H1 (cell line): ENCODE results near the gene AMBP. TPM values are rescaled to one million over a fixed set of nuclear protein-coding genes. Genes with fewer than 3 reads are reported as not detected.

Experiments
- ASH2L ChIP-seq: fragments of 200-600, 300-600 bp; sonication (generic); IDR thresholded peaks from one replicate; pipeline ENCODE4 v1.7.1; 2017; ENCODE audit warnings: low read length
- BCL11A ChIP-seq, 2 experiments: IDR thresholded peaks; one replicate each; pipeline ENCODE4 v1.6.1; 2011; ENCODE audit warnings: low read depth in 2 of 2, low read length in 2 of 2, mild to moderate bottlenecking in 2 of 2
- BRCA1 ChIP-seq: IDR thresholded peaks from 2 replicates; pipeline ENCODE4 v1.6.1; 2012; ENCODE audit warnings: low read depth, low read length, improper control_type of control experiment
- CBX8 ChIP-seq: fragments of 300-800, 300-1000 bp; sonication (generic); IDR thresholded peaks from 2 replicates; pipeline ENCODE4 v1.7.1; 2016; ENCODE audit warnings: low read depth, low read length, borderline replicate concordance
- CHD1 ChIP-seq: IDR thresholded peaks from 2 replicates; pipeline ENCODE4 v1.6.1; 2012; ENCODE audit warnings: low read depth, low read length, improper control_type of control experiment
- CTCF ChIP-seq, 3 experiments: IDR thresholded peaks; 1 replicate in 2 of 3; 2 replicates in 1 of 3; pipeline versions ENCODE4 v1.5.1 to v1.6.1; 2011; ENCODE audit warnings: low read length in 3 of 3, mild to moderate bottlenecking in 3 of 3, inconsistent platforms in 2 of 3, low read depth in 1 of 3, moderate library complexity in 1 of 3; ENCODE audit not compliant: insufficient read depth in 1 of 3; ENCODE audit errors: control extremely low read depth in 1 of 3
- GABPA ChIP-seq: IDR thresholded peaks from 2 replicates; pipeline ENCODE4 v1.6.1; 2011; ENCODE audit warnings: mild to moderate bottlenecking, low read length, moderate library complexity, borderline replicate concordance; ENCODE audit not compliant: insufficient read depth
- GTF2F1 ChIP-seq: IDR thresholded peaks from 2 replicates; pipeline ENCODE4 v1.6.1; 2012; ENCODE audit warnings: low read depth, low read length, improper control_type of control experiment, borderline replicate concordance
- HDAC2 ChIP-seq, 2 experiments: fragments of 300-600 bp in 1 of 2; sonication (generic) in 1 of 2; IDR thresholded peaks; 2 replicates each; pipeline ENCODE4 v1.6.1; 2011 to 2012; ENCODE audit warnings: low read depth in 2 of 2, low read length in 2 of 2, mild to moderate bottlenecking in 2 of 2, moderate library complexity in 2 of 2, borderline replicate concordance in 1 of 2, inconsistent platforms in 1 of 2
- JUND ChIP-seq: IDR thresholded peaks from 2 replicates; pipeline ENCODE4 v1.6.1; 2011; ENCODE audit warnings: mild to moderate bottlenecking, improper control_type of control experiment, low read length
- KDM5A ChIP-seq: fragments of 200-600 bp; IDR thresholded peaks from 2 replicates; pipeline ENCODE4 v1.7.1; 2012; ENCODE audit warnings: mild to moderate bottlenecking, low read length, inconsistent platforms, mixed read lengths
- MAX ChIP-seq: IDR thresholded peaks from 2 replicates; pipeline ENCODE4 v1.6.1; 2012; ENCODE audit warnings: inconsistent platforms
- NRF1 ChIP-seq: IDR thresholded peaks from 2 replicates; pipeline ENCODE4 v1.6.1; 2011; ENCODE audit warnings: mild to moderate bottlenecking, low read depth, low read length, improper control_type of control experiment
- RAD21 ChIP-seq, 2 experiments: IDR thresholded peaks in 1 of 2; conservative IDR thresholded peaks in 1 of 2; 2 replicates each; pipeline ENCODE4 v1.6.1; 2011; ENCODE audit warnings: low read depth in 2 of 2, low read length in 2 of 2, improper control_type of control experiment in 1 of 2, inconsistent platforms in 1 of 2, mild to moderate bottlenecking in 1 of 2, moderate library complexity in 1 of 2
- SAP30 ChIP-seq: fragments of 300-600 bp; sonication (generic); IDR thresholded peaks from 2 replicates; pipeline ENCODE4 v1.7.1; 2012; ENCODE audit warnings: low read length, moderate library complexity, mild to moderate bottlenecking, inconsistent platforms; ENCODE audit not compliant: insufficient read depth, insufficient replicate concordance
- SIRT6 ChIP-seq: IDR thresholded peaks from one replicate; pipeline ENCODE4 v1.7.1; 2012; ENCODE audit warnings: low read length, inconsistent platforms
- SP1 ChIP-seq: IDR thresholded peaks from 2 replicates; pipeline ENCODE4 v1.6.1; 2011; ENCODE audit warnings: low read depth, low read length
- SP2 ChIP-seq: IDR thresholded peaks from 2 replicates; pipeline ENCODE4 v1.6.1; 2012; ENCODE audit warnings: mild to moderate bottlenecking, low read length, inconsistent platforms
- SUZ12 ChIP-seq: fragments of 200-600 bp; sonication (generic); IDR thresholded peaks from 2 replicates; pipeline ENCODE4 v1.6.1; 2012; ENCODE audit warnings: mild to moderate bottlenecking, inconsistent platforms, low read length, moderate library complexity, mixed read lengths
- ZNF274 ChIP-seq: IDR thresholded peaks from 2 replicates; pipeline ENCODE4 v1.7.0; 2012; ENCODE audit warnings: low read length, borderline replicate concordance; ENCODE audit errors: extremely low read depth
- polyA plus RNA-seq, 7 experiments: library from polyadenylated mRNA; depleted of rRNA in 3 of 7; stranded (reverse) in 5 of 7; unstranded in 2 of 7; fragments of >200 nt in 5 of 7; fragments of 200-250 nt in 2 of 7; gene quantifications; 1 replicate in 5 of 7; 2 replicates in 1 of 7; 4 replicates in 1 of 7; pipeline versions ENCODE4 v1.2.1 to v1.2.3, GENCODE V29; 2011 to 2013; ENCODE audit warnings: missing spikeins in 2 of 7, mixed read lengths in 2 of 7
- total RNA-seq: library from RNA; stranded (reverse); fragmentation: NEBNext Ultra II Directional; extraction: Animal tissue kit (Norgen Biotek cat#: 25700); gene quantifications from 2 replicates; pipeline ENCODE4 v1.2.1, GENCODE V29; 2021

Gene AMBP
- total and polyA plus RNA-seq, 2 of the 8 experiments (the other 6 are each of a cell fraction or from before 2014, with no cell fraction given): 3.0 to 4.0 TPM

- TF ChIP-seq CTCF (IDR thresholded peaks at IDR 0.05; ENCODE audit: control extremely low read depth in 1 of 3, insufficient read depth in 1 of 3, low read depth in 1 of 3, low read length in 3 of 3): peak; percentile 98 to 99 (median 98)
- no peak for TF ChIP-seq NRF1
- no peak for TF ChIP-seq KDM5A
- no peak for TF ChIP-seq SP1
- no peak for TF ChIP-seq CHD1
- no peak for TF ChIP-seq SIRT6
- peak; percentile 49; the same call in 1 of the 2 replicates for TF ChIP-seq GABPA
- no peak for TF ChIP-seq ZNF274
- TF ChIP-seq HDAC2 (IDR thresholded peaks at IDR 0.05; ENCODE audit: borderline replicate concordance in 1 of 2, low read depth in 2 of 2, low read length in 2 of 2): no peak
- TF ChIP-seq BCL11A (IDR thresholded peaks at IDR 0.05; ENCODE audit: low read depth in 2 of 2, low read length in 2 of 2): no peak
- TF ChIP-seq JUND: peak; percentile 18; the same call in 1 of the 2 replicates
- TF ChIP-seq ASH2L: peak; percentile 29
- no peak for TF ChIP-seq SAP30
- TF ChIP-seq RAD21 (IDR thresholded peaks at IDR 0.05 in 1 of 2, conservative IDR thresholded peaks at IDR 0.05 in 1 of 2; ENCODE audit: low read depth in 2 of 2, low read length in 2 of 2): peak; percentile 99
- no peak for TF ChIP-seq BRCA1
- TF ChIP-seq SUZ12: no peak
- no peak for TF ChIP-seq CBX8
- peak; percentile 62 for TF ChIP-seq MAX
- no peak for TF ChIP-seq GTF2F1
- TF ChIP-seq SP2: no peak
These were observed 30.1 kb upstream of the AMBP start (continued) for GRCh38 chr9:114108016-114108833.
